HepG2 (cell line): ENCODE measurements around the gene RCC1. TPM values are rescaled to one million over a fixed set of nuclear protein-coding genes. Genes with fewer than 3 reads are reported as not detected.

ENCODE experiments used
- CTCF ChIP-seq: sonication (generic); formaldehyde crosslinking; IDR thresholded peaks from 2 replicates; pipeline ENCODE4 v1.5.0; 2020; ENCODE audit warnings: mild to moderate bottlenecking, missing genetic modification reagents, moderate library complexity
- E2F5 ChIP-seq: sonication (generic); formaldehyde crosslinking; conservative IDR thresholded peaks from 2 replicates; pipeline ENCODE4 v1.4.0; 2020; ENCODE audit warnings: missing genetic modification reagents
- ELF1 ChIP-seq: sonication (generic); formaldehyde crosslinking; IDR thresholded peaks from 2 replicates; pipeline ENCODE4 v1.4.0; 2020; ENCODE audit warnings: missing genetic modification reagents
- FUBP1 ChIP-seq: sonication (generic); formaldehyde crosslinking; IDR thresholded peaks from 2 replicates; pipeline ENCODE4 v1.5.1; 2020; ENCODE audit warnings: missing genetic modification reagents, mild to moderate bottlenecking, borderline replicate concordance
- IRF1 ChIP-seq: sonication (generic); formaldehyde crosslinking; IDR thresholded peaks from 2 replicates; pipeline ENCODE4 v1.4.0; 2020; ENCODE audit warnings: low read depth, mild to moderate bottlenecking, missing genetic modification reagents
- MAF1 ChIP-seq: sonication (generic); formaldehyde crosslinking; IDR thresholded peaks from 2 replicates; pipeline ENCODE4 v1.5.0; 2020; ENCODE audit warnings: missing genetic modification reagents, borderline replicate concordance
- MIXL1 ChIP-seq: IDR thresholded peaks from 2 replicates; pipeline ENCODE4 v1.6.1; 2016
- RAD51 ChIP-seq: fragments of 450-650 bp; IDR thresholded peaks from 2 replicates; pipeline ENCODE4 v1.6.1; 2016; ENCODE audit warnings: borderline replicate concordance
- SIX1 ChIP-seq: sonication (generic); formaldehyde crosslinking; IDR thresholded peaks from 2 replicates; pipeline ENCODE4 v1.4.0; 2020; ENCODE audit warnings: missing genetic modification reagents, borderline replicate concordance
- SIX4 ChIP-seq: sonication (generic); formaldehyde crosslinking; IDR thresholded peaks from 2 replicates; pipeline ENCODE4 v1.4.0; 2020; ENCODE audit warnings: missing genetic modification reagents
- SRSF1 ChIP-seq: fragments of 200-400 bp; formaldehyde crosslinking; optimal IDR thresholded peaks from 2 replicates; pipeline ENCODE3; 2017; ENCODE audit warnings: mild to moderate bottlenecking, low read depth, low read length, moderate library complexity
- TEAD2 ChIP-seq: sonication (generic); formaldehyde crosslinking; IDR thresholded peaks from 2 replicates; pipeline ENCODE4 v1.9.0; 2021; ENCODE audit warnings: missing genetic modification reagents
- ZNF263 ChIP-seq: sonication (generic); formaldehyde crosslinking; IDR thresholded peaks from 2 replicates; pipeline ENCODE4 v1.4.0; 2020; ENCODE audit warnings: missing genetic modification reagents
- ZNF317 ChIP-seq: sonication (generic); formaldehyde crosslinking; IDR thresholded peaks from 2 replicates; pipeline ENCODE4 v1.5.0; 2020; ENCODE audit warnings: mild to moderate bottlenecking, missing genetic modification reagents
- ZNF44 ChIP-seq: sonication (generic); formaldehyde crosslinking; IDR thresholded peaks from 2 replicates; pipeline ENCODE4 v1.5.1; 2020; ENCODE audit warnings: mild to moderate bottlenecking, missing genetic modification reagents
- ZNF513 ChIP-seq: sonication (generic); formaldehyde crosslinking; conservative IDR thresholded peaks from 2 replicates; pipeline ENCODE4 v1.5.0; 2020; ENCODE audit warnings: missing genetic modification reagents
- ZNF773 ChIP-seq: sonication (generic); formaldehyde crosslinking; IDR thresholded peaks from 2 replicates; pipeline ENCODE4 v1.4.0; 2020; ENCODE audit warnings: missing genetic modification reagents, borderline replicate concordance
- ZXDC ChIP-seq: sonication (generic); formaldehyde crosslinking; IDR thresholded peaks from 2 replicates; pipeline ENCODE4 v1.5.0; 2020; ENCODE audit warnings: mild to moderate bottlenecking, missing genetic modification reagents
- polyA plus RNA-seq, 8 experiments: library from polyadenylated mRNA; depleted of rRNA in 3 of 8; stranded (reverse) in 7 of 8; unstranded in 1 of 8; fragments of >200 nt; fragmentation: Illumina TruSeq in 4 of 8; extraction: Trizol in 4 of 8; gene quantifications; 2 replicates each; pipeline versions ENCODE4 v1.2.1 to v1.2.3, GENCODE V29; 2011 to 2016; ENCODE audit warnings: low read depth in 4 of 8, missing spikeins in 1 of 8, mixed read lengths in 1 of 8; ENCODE audit not compliant: insufficient read depth in 1 of 8
- total RNA-seq, 5 experiments: library from RNA; depleted of rRNA; stranded (reverse); fragments of >200 nt; fragmentation: Illumina TruSeq; extraction: Trizol; gene quantifications; 2 replicates each; pipeline ENCODE4 v1.2.3, GENCODE V29; 2016; ENCODE audit warnings: low read depth in 1 of 5

RCC1 gene
- total and polyA plus RNA-seq, 2 of the 13 experiments (the other 11 are each of a cell fraction or from before 2014, with no cell fraction given), result 47.2 to 80.8 TPM

- TF ChIP-seq CTCF (CRISPR knock-in tag), result no peak; the same call in 1 of the 2 replicates
- TF ChIP-seq MAF1 (CRISPR knock-in tag), result peak; percentile 76; the same call in 1 of the 2 replicates
- TF ChIP-seq FUBP1, result no peak
- peak; percentile 41; the same call in 1 of the 2 replicates for TF ChIP-seq E2F5
- no peak for TF ChIP-seq SIX1 (CRISPR knock-in tag)
- no peak for TF ChIP-seq ZNF773
- TF ChIP-seq TEAD2 (CRISPR knock-in tag), result no peak
- 0 out of 2 replicates have a peak, but pooled peaks have one; percentile 53 for TF ChIP-seq ZXDC (CRISPR knock-in tag)
- no peak for TF ChIP-seq ZNF513 (CRISPR knock-in tag)
- TF ChIP-seq IRF1, result no peak; the same call in 1 of the 2 replicates
- peak; percentile 93 for TF ChIP-seq ELF1 (CRISPR knock-in tag)
- peak; percentile 90 for TF ChIP-seq SRSF1
- TF ChIP-seq SIX4, result 0 out of 2 replicates have a peak, but pooled peaks have one; percentile 10
- no peak; the same call in 1 of the 2 replicates for TF ChIP-seq ZNF263 (CRISPR knock-in tag)
- TF ChIP-seq RAD51, result no peak
- no peak; the same call in 1 of the 2 replicates for TF ChIP-seq ZNF44 (CRISPR knock-in tag)
- TF ChIP-seq MIXL1, result peak; percentile 79
- TF ChIP-seq ZNF317 (CRISPR knock-in tag), result peak; percentile 75
These were observed 47.2 kb downstream of the RCC1 start, which contains the start of gene TRNAU1AP (continued) for GRCh38 chr1:28552758-28553663.
